Dermis blood vessel endothelial cell (primary cell): ENCODE results near the gene STAMBP. TPM values are rescaled to one million over a fixed set of nuclear protein-coding genes. Genes with fewer than 3 reads are reported as not detected.
A peak's percentile ranks its signal among the peaks of the same experiment; 100 is the strongest.
"Not testable (repeated sequence)": the region's sequence is repeated elsewhere in the genome, so short reads cannot be mapped to it uniquely, and the experiment has no call there.

Experiments used
- DNase-seq: peaks from one replicate; pipeline ENCODE4 v3.0.0; 2010
- total RNA-seq: library from RNA; depleted of rRNA; stranded (reverse); fragments of >200 nt; gene quantifications from 2 replicates; pipeline ENCODE4 v1.2.3, GENCODE V29; 2014

STAMBP gene
- total RNA-seq, 1 donor from 2014 or later, result 23.7 TPM

GRCh38 chr2:73888388-73888787, 59.6 kb downstream of the STAMBP start:
- no peak for DNase-seq

GRCh38 chr2:73889206-73889605, 60.4 kb downstream of the STAMBP start:
- no peak for DNase-seq

GRCh38 chr2:73890301-73891092, 61.7 kb downstream of the STAMBP start:
- DNase-seq, result no peak

- DNase-seq, result no peak
These were observed 62.6 kb downstream of the STAMBP start for GRCh38 chr2:73891276-73891901.

- no peak for DNase-seq
These were observed 64.0 kb downstream of the STAMBP start, which contains the start of gene ACTG2 for GRCh38 chr2:73892631-73893329. Gene ACTG2, plus strand, starts transcription at chr2:73893008. Its CDS starts 8,304 bp downstream, at chr2:73901312.

- no peak for DNase-seq
These were observed 65.2 kb downstream of the STAMBP start for GRCh38 chr2:73893764-73894474.

- DNase-seq, result no peak
These were observed 65.7 kb downstream of the STAMBP start for GRCh38 chr2:73894475-73894850.

GRCh38 chr2:73894877-73895276, 66.1 kb downstream of the STAMBP start:
- DNase-seq, result no peak

GRCh38 chr2:73895473-73895872, 66.7 kb downstream of the STAMBP start:
- DNase-seq, result no peak

GRCh38 chr2:73896362-73897239, 67.8 kb downstream of the STAMBP start:
- no peak for DNase-seq

GRCh38 chr2:73897240-73897583, 68.5 kb downstream of the STAMBP start:
- no peak for DNase-seq

- DNase-seq, result no peak
These were observed 69.2 kb downstream of the STAMBP start for GRCh38 chr2:73897934-73898333.

- DNase-seq, result no peak
These were observed 71.1 kb downstream of the STAMBP start for GRCh38 chr2:73899801-73900336.

GRCh38 chr2:73901143-73901542, 72.4 kb downstream of the STAMBP start:
- no peak for DNase-seq

- DNase-seq, result no peak
These were observed 73.5 kb downstream of the STAMBP start for GRCh38 chr2:73902284-73902683.

GRCh38 chr2:73903313-73903712, 74.6 kb downstream of the STAMBP start:
- DNase-seq, result no peak

GRCh38 chr2:73903949-73904613, 75.3 kb downstream of the STAMBP start:
- not testable (repeated sequence) for DNase-seq

GRCh38 chr2:73904952-73905351, 76.2 kb downstream of the STAMBP start:
- DNase-seq, result no peak

GRCh38 chr2:73906847-73907505, 78.2 kb downstream of the STAMBP start:
- no peak for DNase-seq

GRCh38 chr2:73907840-73908452, 79.2 kb downstream of the STAMBP start:
- DNase-seq, result peak; percentile 40
